K562 (cell line): Measurements from ENCODE around the gene ZNF599. TPM values are rescaled to one million over a fixed set of nuclear protein-coding genes. Genes with fewer than 3 reads are reported as not detected.

Experiments used
- ATAC-seq: fragments of 200-7000 bp; cut with Tn5 transposase; 3 replicates; pipeline ENCODE4 v1.9.1; 2020; ENCODE audit warnings: moderate library complexity
- BruUV-seq: library from RNA; stranded (reverse); fragments of 400-500 nt; replicated peaks from 2 replicates; lab custom pipeline; 2021; lab: Mats Ljungman, UMichigan
- CTCF ChIA-PET: fragments of 300-600 bp; formaldehyde crosslinking; extraction: SDS; loops from one replicate; lab custom pipeline; 2021; ENCODE audit warnings: low intra/inter-chr PET ratio; lab: Yijun Ruan, JAX
- POLR2A ChIA-PET: fragments of 300-600, 350-650 bp; sonication (Branson Sonifier 250); formaldehyde crosslinking; extraction: SDS; loops from one replicate; lab custom pipeline; 2021; ENCODE audit warnings: antibody characterized with exemption, inconsistent platforms; lab: Yijun Ruan, JAX
- DNase-seq, 4 experiments: peaks; one replicate each; pipeline versions ENCODE4 v3.0.0 to v3.0.0-alpha.2; 2011 to 2018; ENCODE audit warnings: low spot score in 3 of 4, mixed read lengths in 3 of 4; ENCODE audit errors: extremely low read depth in 1 of 4
- FAIRE-seq: peaks from 2 replicates; lab custom pipeline; 2011; peaks lifted over from hg19 to GRCh38; lab: Jason Lieb, UNC
- H2AFZ ChIP-seq: 2 replicates; pipeline ENCODE4 v1.6.0; 2011; ENCODE audit warnings: low read depth, low read length, control low read depth, inconsistent platforms
- H3K27ac ChIP-seq: fragments of 200-600 bp; 3 replicates; pipeline ENCODE4 v1.8.0; 2011; ENCODE audit warnings: low read depth, mild to moderate bottlenecking, control low read depth, inconsistent platforms, low read length, moderate library complexity, mixed read lengths; ENCODE audit errors: extremely low read depth
- H3K27me3 ChIP-seq, 2 experiments: fragments of 300-600 bp in 1 of 2; 2 replicates in 1 of 2; 3 replicates in 1 of 2; pipeline versions ENCODE4 v1.6.0 to v1.8.0; 2011; ENCODE audit warnings: inconsistent platforms in 2 of 2, low read length in 2 of 2, mild to moderate bottlenecking in 1 of 2, mixed read lengths in 1 of 2, moderate library complexity in 1 of 2; ENCODE audit not compliant: control insufficient read depth in 2 of 2, insufficient read depth in 2 of 2
- H3K36me3 ChIP-seq: fragments of 300-600 bp; 3 replicates; pipeline ENCODE4 v1.8.0; 2011; ENCODE audit warnings: mild to moderate bottlenecking, low read length, inconsistent platforms; ENCODE audit not compliant: control insufficient read depth, insufficient read depth
- H3K4me1 ChIP-seq, 2 experiments: fragments of 200-600 bp in 1 of 2; replicated peaks in 1 of 2; 2 replicates in 1 of 2; 3 replicates in 1 of 2; pipeline versions ENCODE4 v1.5.1 to v1.8.0; 2011; ENCODE audit warnings: inconsistent platforms in 2 of 2, low read length in 2 of 2, mild to moderate bottlenecking in 1 of 2, mixed read lengths in 1 of 2, moderate library complexity in 1 of 2; ENCODE audit not compliant: control insufficient read depth in 2 of 2, insufficient read depth in 2 of 2
- H3K4me2 ChIP-seq: 2 replicates; pipeline ENCODE4 v1.6.1; 2011; ENCODE audit warnings: low read length, control low read depth, inconsistent platforms, mixed read lengths; ENCODE audit not compliant: insufficient read depth
- H3K4me3 ChIP-seq: fragments of 200-600 bp; sonication (generic), shearing (Covaris generic); 2 replicates; pipeline ENCODE4 v1.5.1; 2016; ENCODE audit warnings: control low read depth, inconsistent platforms
- H3K79me2 ChIP-seq: fragments of 200-600 bp; 3 replicates; pipeline ENCODE4 v1.8.0; 2011; ENCODE audit warnings: low read length, inconsistent platforms; ENCODE audit not compliant: control insufficient read depth, insufficient read depth
- H3K9ac ChIP-seq, 2 experiments: 2 replicates each; pipeline versions ENCODE4 v1.6.0 to v1.6.1; 2011; ENCODE audit warnings: low read depth in 2 of 2, low read length in 2 of 2, control low read depth in 1 of 2, inconsistent platforms in 1 of 2, mild to moderate bottlenecking in 1 of 2, mixed read lengths in 1 of 2; ENCODE audit not compliant: insufficient read depth in 1 of 2
- H3K9me1 ChIP-seq: one replicate; pipeline ENCODE4 v1.6.0; 2011; ENCODE audit warnings: inconsistent platforms, mild to moderate bottlenecking, low read length, moderate library complexity; ENCODE audit not compliant: control insufficient read depth, insufficient read depth
- H3K9me3 ChIP-seq: replicated peaks from 2 replicates; pipeline ENCODE4 v1.5.1; 2011; ENCODE audit warnings: low read depth, low read length, inconsistent platforms; ENCODE audit not compliant: control insufficient read depth, insufficient read depth
- H4K20me1 ChIP-seq: replicated peaks from 2 replicates; pipeline ENCODE4 v1.6.1; 2011; ENCODE audit warnings: low read length, inconsistent platforms, mixed read lengths; ENCODE audit not compliant: control insufficient read depth, insufficient read depth
- NR0B1 ChIP-seq: fragments of 450-650 bp; IDR thresholded peaks from one replicate; pipeline ENCODE4 v1.6.1; 2018; ENCODE audit warnings: mild to moderate bottlenecking, moderate library complexity; ENCODE audit not compliant: partially characterized antibody
- TRIM28 ChIP-seq: fragments of 450-650 bp; IDR thresholded peaks from 2 replicates; pipeline ENCODE4 v1.6.1; 2017
- ZKSCAN1 ChIP-seq: fragments of 150-350 bp; IDR thresholded peaks from 2 replicates; pipeline ENCODE4 v1.6.1; 2016; ENCODE audit warnings: low read depth, low read length
- ZNF165 ChIP-seq: fragments of 250-450 bp; sonication (Bioruptor Pico); IDR thresholded peaks from 2 replicates; pipeline ENCODE4 v1.4.0; 2020; ENCODE audit warnings: borderline replicate concordance
- ZNF274 ChIP-seq: IDR thresholded peaks from 2 replicates; pipeline ENCODE4 v1.6.1; 2011; ENCODE audit warnings: low read depth, mild to moderate bottlenecking, low read length, moderate library complexity, borderline replicate concordance
- WGBS: fragments of 100-300 bp; shearing (Covaris generic); methylation state at CpG from one replicate; pipeline ENCODE4 v1.1.6; 2016; ENCODE audit warnings: low coverage, mixed read lengths; ENCODE audit not compliant: insufficient coverage; ENCODE audit errors: missing lambda C conversion rate; 5-methylcytosine and 5-hydroxymethylcytosine counted together
- in situ Hi-C: fragments of 300-500 bp; cut with MboI; formaldehyde crosslinking; loops from 4 replicates; pipeline ENCODE4 v1.15.0; 2018; ENCODE audit warnings: inconsistent platforms, mixed read lengths
- intact Hi-C: fragments of 100-400 bp; cut with micrococcal nuclease; formaldehyde crosslinking; loops from 2 replicates; pipeline ENCODE4 v1.14.2; 2022
- polyA plus RNA-seq, 8 experiments: library from polyadenylated mRNA; depleted of rRNA in 4 of 8; stranded (reverse) in 5 of 8; unstranded in 3 of 8; fragments of >200 nt; fragmentation: Nextera tagmentation in 2 of 8; fragmentation: Illumina TruSeq in 1 of 8; extraction: Ambion mirVana in 2 of 8; extraction: Trizol in 1 of 8; gene quantifications; 2 replicates each; pipeline versions ENCODE4 v1.2.1 to v1.2.3, GENCODE V29; 2011 to 2014; ENCODE audit warnings: inconsistent platforms in 1 of 8, missing spikeins in 1 of 8
- total RNA-seq, 7 experiments: library from RNA; depleted of rRNA in 6 of 7; stranded (reverse); fragments of >200 nt in 6 of 7; fragmentation: Illumina TruSeq in 2 of 7; extraction: Trizol in 2 of 7; gene quantifications; 2 replicates each; pipeline versions ENCODE4 v1.2.1 to v1.2.3, GENCODE V29; 2011 to 2021; ENCODE audit warnings: low replicate concordance in 1 of 7

The ZNF599 gene
- total and polyA plus RNA-seq, 9 of the 15 experiments (the other 6 are each of a cell fraction or from before 2014, with no cell fraction given), result 0.71 to 6.7 (median 2.8) TPM

- TF ChIP-seq TRIM28, result peak; percentile 51; the same call in 1 of the 2 replicates
- peak; percentile 98 for TF ChIP-seq ZNF274
- no peak for TF ChIP-seq NR0B1
- WGBS, result 30% methylated on average over 11 of the region's 11 CpGs
- BruUV-seq, result no TSS peak
- H3K9me1 ChIP-seq, result no peaks in the 10 kb centered on the region
- no peaks in the 10 kb centered on the region for H4K20me1 ChIP-seq
- DNase-seq (no peak), ATAC-seq (no peak), FAIRE-seq (no peak)
- no peaks in the 10 kb centered on the region for H3K36me3 ChIP-seq
- H3K27ac ChIP-seq, result no peak overlapping the region
- POLR2A ChIA-PET, result no interaction called here
- H3K9me3 ChIP-seq, result peaks cover 16% of the 10 kb centered on the region
- H2AFZ ChIP-seq, result no peak overlapping the region
- intact Hi-C loops (no loop called here), in situ Hi-C loops (no loop called here)
- H3K4me3 ChIP-seq, result no peak overlapping the region
- no peak overlapping the region for H3K9ac ChIP-seq
- no peaks in the 10 kb centered on the region for H3K27me3 ChIP-seq
- H3K79me2 ChIP-seq, result no peaks in the 10 kb centered on the region
- CTCF ChIA-PET, result interaction anchor here (0.7 kb wide), 1 partner anchor 70 kb away, joined by 3 read pairs; no protein-coding TSS in a partner anchor
- no peak overlapping the region for H3K4me2 ChIP-seq
- no peaks in the 10 kb centered on the region for H3K4me1 ChIP-seq
These were observed 13.6 kb downstream of the ZNF599 start for GRCh38 chr19:34759218-34759917.

- no peak for ATAC-seq
- no peak for DNase-seq
- Histone ChIP-seq H3K4me2 (no peak overlapping the region), H3K9me1 (no peaks in the 10 kb centered on the region), H3K27ac (no peak overlapping the region), H3K79me2 (no peaks in the 10 kb centered on the region), H3K9ac (no peak overlapping the region), H2AFZ (no peak overlapping the region), H3K4me3 (no peak overlapping the region), H3K9me3 (peaks cover 16% of the 10 kb centered on the region), H3K27me3 (no peaks in the 10 kb centered on the region), H3K36me3 (no peaks in the 10 kb centered on the region), H3K4me1 (no peaks in the 10 kb centered on the region), H4K20me1 (no peaks in the 10 kb centered on the region)
- POLR2A ChIA-PET, result no interaction called here
- intact Hi-C loops (no loop called here), in situ Hi-C loops (no loop called here)
- WGBS, result 4% methylated on average over 4 of the region's 4 CpGs
- no TSS peak for BruUV-seq
- CTCF ChIA-PET, result no interaction called here
- no peak for FAIRE-seq
- TF ChIP-seq ZNF165 (CRISPR knock-in tag) (no peak), ZKSCAN1 (no peak)
These were observed 15.6 kb downstream of the ZNF599 start for GRCh38 chr19:34757441-34757840.
